ENCODE results near the gene TMEM82. TPM values are rescaled to one million over a fixed set of nuclear protein-coding genes. Genes with fewer than 3 reads are reported as not detected.

Gene TMEM82
- total and polyA plus RNA-seq, 2 of the 13 experiments (the other 11 are each of a cell fraction or from before 2014, with no cell fraction given): 0.24 to 0.97 TPM

DNA sequence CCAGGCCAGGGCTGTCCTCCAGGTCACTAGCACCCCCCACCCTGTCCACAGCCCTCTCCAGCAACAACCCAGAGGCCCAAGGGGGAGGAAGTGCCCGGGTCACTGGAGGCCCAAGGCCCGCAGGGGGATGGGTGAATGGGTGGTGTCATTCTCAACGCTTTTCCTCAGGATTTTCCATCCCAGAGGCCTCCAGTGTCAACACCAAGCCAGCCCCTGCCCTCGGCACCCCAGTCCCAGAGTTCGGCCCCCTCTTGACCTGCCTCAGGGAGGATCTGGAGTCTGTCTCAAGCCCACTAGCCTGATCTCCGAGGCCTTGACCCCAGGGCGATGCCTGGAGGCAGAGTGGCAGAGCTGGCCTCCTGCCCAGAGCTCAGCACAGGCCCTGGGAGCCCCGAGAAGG lies 5.1 kb downstream of the TMEM82 start (continued):
- TF ChIP-seq, protein P1, sequence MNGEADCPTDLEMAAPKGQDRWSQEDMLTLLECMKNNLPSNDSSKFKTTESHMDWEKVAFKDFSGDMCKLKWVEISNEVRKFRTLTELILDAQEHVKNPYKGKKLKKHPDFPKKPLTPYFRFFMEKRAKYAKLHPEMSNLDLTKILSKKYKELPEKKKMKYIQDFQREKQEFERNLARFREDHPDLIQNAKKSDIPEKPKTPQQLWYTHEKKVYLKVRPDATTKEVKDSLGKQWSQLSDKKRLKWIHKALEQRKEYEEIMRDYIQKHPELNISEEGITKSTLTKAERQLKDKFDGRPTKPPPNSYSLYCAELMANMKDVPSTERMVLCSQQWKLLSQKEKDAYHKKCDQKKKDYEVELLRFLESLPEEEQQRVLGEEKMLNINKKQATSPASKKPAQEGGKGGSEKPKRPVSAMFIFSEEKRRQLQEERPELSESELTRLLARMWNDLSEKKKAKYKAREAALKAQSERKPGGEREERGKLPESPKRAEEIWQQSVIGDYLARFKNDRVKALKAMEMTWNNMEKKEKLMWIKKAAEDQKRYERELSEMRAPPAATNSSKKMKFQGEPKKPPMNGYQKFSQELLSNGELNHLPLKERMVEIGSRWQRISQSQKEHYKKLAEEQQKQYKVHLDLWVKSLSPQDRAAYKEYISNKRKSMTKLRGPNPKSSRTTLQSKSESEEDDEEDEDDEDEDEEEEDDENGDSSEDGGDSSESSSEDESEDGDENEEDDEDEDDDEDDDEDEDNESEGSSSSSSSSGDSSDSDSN (CRISPR knock-in tag; IDR thresholded peaks at IDR 0.05): peak; percentile 35; the same call in 1 of the 2 replicates
- no peak for TF ChIP-seq ZNF296 (CRISPR knock-in tag; conservative IDR thresholded peaks at IDR 0.05)
- no peak for TF ChIP-seq GABPA (IDR thresholded peaks at IDR 0.05; ENCODE audit: low read depth, low read length)
- no peak for TF ChIP-seq GABPA (CRISPR knock-in tag; IDR thresholded peaks at IDR 0.05; ENCODE audit: low read depth)
- 0 out of 2 replicates have a peak, but pooled peaks have one; percentile 53 for TF ChIP-seq MEIS1 (CRISPR knock-in tag; IDR thresholded peaks at IDR 0.05; ENCODE audit: borderline replicate concordance)
- TF ChIP-seq MTA1 (CRISPR knock-in tag; IDR thresholded peaks at IDR 0.05; ENCODE audit: borderline replicate concordance): peak; percentile 43; the same call in 1 of the 2 replicates
- TF ChIP-seq, protein P2, sequence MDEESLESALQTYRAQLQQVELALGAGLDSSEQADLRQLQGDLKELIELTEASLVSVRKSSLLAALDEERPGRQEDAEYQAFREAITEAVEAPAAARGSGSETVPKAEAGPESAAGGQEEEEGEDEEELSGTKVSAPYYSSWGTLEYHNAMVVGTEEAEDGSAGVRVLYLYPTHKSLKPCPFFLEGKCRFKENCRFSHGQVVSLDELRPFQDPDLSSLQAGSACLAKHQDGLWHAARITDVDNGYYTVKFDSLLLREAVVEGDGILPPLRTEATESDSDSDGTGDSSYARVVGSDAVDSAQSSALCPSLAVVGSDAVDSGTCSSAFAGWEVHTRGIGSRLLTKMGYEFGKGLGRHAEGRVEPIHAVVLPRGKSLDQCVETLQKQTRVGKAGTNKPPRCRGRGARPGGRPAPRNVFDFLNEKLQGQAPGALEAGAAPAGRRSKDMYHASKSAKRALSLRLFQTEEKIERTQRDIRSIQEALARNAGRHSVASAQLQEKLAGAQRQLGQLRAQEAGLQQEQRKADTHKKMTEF (CRISPR knock-in tag; IDR thresholded peaks at IDR 0.05): 0 out of 2 replicates have a peak, but pooled peaks have one; percentile 37
- TF ChIP-seq ELF3 (CRISPR knock-in tag; IDR thresholded peaks at IDR 0.05): peak; percentile 47; the same call in 1 of the 2 replicates
- 0 out of 2 replicates have a peak, but pooled peaks have one; percentile 14 for TF ChIP-seq BCL6 (CRISPR knock-in tag; IDR thresholded peaks at IDR 0.05)
- no peak for TF ChIP-seq ZFP1 (CRISPR knock-in tag; IDR thresholded peaks at IDR 0.05)
- TF ChIP-seq, protein P3, sequence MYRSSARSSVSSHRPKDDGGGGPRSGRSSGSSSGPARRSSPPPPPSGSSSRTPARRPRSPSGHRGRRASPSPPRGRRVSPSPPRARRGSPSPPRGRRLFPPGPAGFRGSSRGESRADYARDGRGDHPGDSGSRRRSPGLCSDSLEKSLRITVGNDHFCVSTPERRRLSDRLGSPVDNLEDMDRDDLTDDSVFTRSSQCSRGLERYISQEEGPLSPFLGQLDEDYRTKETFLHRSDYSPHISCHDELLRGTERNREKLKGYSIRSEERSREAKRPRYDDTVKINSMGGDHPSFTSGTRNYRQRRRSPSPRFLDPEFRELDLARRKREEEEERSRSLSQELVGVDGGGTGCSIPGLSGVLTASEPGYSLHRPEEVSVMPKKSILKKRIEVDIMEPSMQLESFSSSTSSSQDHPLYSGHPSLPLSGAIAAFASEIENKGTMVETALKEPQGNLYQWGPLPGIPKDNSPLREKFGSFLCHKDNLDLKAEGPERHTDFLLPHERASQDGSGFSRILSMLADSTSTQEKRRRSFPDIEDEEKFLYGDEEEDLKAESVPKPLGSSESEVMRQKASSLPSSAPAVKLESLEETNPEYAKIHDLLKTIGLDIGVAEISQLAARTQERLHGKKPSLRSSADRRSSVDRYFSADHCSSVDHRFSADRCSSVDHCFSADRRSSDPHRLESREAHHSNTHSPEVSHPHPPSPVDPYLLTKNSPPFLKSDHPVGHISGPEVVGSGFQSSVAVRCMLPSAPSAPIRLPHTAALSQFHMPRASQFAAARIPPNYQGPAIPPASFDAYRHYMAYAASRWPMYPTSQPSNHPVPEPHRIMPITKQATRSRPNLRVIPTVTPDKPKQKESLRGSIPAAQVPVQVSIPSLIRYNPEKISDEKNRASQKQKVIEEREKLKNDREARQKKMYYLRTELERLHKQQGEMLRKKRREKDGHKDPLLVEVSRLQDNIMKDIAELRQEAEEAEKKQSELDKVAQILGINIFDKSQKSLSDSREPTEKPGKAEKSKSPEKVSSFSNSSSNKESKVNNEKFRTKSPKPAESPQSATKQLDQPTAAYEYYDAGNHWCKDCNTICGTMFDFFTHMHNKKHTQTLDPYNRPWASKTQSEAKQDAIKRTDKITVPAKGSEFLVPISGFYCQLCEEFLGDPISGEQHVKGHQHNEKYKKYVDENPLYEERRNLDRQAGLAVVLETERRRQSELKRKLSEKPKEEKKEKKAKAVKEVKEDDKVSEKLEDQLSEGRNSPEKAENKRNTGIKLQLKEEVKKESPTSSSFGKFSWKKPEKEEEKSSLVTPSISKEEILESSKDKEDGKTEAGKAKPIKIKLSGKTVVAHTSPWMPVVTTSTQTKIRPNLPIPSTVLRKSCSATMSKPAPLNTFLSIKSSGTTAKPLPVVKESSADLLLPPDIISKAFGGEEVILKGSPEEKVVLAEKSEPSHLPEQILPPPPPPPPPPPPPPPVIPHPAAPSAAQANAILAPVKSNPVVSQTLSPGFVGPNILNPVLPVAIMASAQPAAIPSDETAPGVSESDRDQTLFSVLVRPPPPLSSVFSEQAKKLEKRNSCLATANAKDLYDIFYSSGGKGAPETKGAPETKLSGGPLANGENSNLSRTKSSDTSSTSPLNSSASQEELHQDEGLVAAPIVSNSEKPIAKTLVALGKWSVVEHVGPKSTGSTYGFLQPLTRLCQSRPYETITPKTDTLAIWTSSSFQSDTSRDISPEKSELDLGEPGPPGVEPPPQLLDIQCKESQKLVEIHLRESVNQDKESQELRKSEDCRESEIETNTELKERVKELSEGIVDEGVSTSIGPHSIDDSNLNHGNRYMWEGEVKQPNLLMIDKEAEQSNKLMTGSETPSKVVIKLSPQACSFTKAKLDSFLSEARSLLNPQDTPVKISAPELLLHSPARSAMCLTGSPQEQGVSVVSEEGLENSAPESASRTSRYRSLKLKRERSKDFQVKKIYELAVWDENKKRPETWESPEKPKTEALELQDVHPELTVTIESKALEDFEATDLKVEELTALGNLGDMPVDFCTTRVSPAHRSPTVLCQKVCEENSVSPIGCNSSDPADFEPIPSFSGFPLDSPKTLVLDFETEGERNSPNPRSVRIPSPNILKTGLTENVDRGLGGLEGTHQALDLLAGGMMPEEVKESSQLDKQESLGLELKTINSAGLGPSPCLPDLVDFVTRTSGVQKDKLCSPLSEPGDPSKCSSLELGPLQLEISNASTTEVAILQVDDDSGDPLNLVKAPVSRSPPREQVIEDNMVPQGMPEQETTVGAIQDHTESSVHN (CRISPR knock-in tag; IDR thresholded peaks at IDR 0.05): 0 out of 2 replicates have a peak, but pooled peaks have one; percentile 57
